ENCODE measurements around the gene ABHD17A. TPM values are rescaled to one million over a fixed set of nuclear protein-coding genes. Genes with fewer than 3 reads are reported as not detected.

The ABHD17A gene
- total RNA-seq, 1 donor from 2014 or later, result 34.2 TPM

DNA sequence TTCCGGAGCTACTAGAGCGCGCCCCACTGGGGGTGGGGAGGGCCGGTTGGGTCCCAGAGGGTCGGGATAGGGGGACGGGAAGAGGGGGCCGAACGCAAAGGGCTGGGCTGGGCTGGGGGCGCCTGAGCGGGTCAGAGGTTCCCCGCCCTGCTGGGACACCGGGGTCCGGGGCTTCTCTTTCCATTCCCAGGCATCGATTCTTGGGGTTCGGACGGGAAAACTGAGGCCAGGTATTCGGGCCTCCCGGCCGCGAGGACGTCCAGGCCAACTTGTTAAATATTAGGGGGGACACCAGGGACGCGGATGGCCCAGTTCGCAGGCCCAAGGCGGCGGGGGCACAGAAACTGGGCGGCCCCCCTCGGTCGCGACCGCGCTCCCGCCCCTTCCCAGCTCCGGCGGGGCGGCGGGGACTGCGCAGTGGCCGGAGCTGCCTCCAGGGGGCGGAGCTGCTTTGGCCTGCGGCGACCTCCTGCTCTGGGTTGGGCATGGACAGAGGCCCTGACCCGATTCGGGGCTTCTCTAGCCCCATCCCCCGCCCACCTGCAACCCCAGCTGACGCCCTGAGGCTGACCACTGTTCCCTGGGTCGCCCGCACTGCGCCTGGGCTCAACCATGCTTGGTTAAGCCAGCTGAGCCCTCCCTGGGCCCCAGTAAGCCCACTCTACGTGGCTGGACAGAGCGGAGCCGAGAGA is 20.7 kb downstream of the ABHD17A start:
- DNase-seq (ENCODE audit: low read depth), result no peak

- DNase-seq (ENCODE audit: low read depth), result peak; percentile 61
These were observed 21.4 kb downstream of the ABHD17A start for GRCh38 chr19:1863638-1864479.

GRCh38 chr19:1863328-1863637 is 22.0 kb downstream of the ABHD17A start, which contains the start of gene KLF16:
Gene KLF16, minus strand, starts transcription at chr19:1863579. Its CDS starts 82 bp downstream, at chr19:1863497.
- DNase-seq (ENCODE audit: low read depth), result no peak

- DNase-seq (ENCODE audit: low read depth), result no peak
These were observed 22.6 kb downstream of the ABHD17A start for GRCh38 chr19:1862424-1863327.

GRCh38 chr19:1862068-1862423 is 23.2 kb downstream of the ABHD17A start:
- DNase-seq (ENCODE audit: low read depth), result no peak

GRCh38 chr19:1861599-1862031 is 23.7 kb downstream of the ABHD17A start:
- DNase-seq (ENCODE audit: low read depth), result no peak

- DNase-seq (ENCODE audit: low read depth), result no peak
These were observed 24.3 kb downstream of the ABHD17A start for GRCh38 chr19:1860821-1861598.

DNA sequence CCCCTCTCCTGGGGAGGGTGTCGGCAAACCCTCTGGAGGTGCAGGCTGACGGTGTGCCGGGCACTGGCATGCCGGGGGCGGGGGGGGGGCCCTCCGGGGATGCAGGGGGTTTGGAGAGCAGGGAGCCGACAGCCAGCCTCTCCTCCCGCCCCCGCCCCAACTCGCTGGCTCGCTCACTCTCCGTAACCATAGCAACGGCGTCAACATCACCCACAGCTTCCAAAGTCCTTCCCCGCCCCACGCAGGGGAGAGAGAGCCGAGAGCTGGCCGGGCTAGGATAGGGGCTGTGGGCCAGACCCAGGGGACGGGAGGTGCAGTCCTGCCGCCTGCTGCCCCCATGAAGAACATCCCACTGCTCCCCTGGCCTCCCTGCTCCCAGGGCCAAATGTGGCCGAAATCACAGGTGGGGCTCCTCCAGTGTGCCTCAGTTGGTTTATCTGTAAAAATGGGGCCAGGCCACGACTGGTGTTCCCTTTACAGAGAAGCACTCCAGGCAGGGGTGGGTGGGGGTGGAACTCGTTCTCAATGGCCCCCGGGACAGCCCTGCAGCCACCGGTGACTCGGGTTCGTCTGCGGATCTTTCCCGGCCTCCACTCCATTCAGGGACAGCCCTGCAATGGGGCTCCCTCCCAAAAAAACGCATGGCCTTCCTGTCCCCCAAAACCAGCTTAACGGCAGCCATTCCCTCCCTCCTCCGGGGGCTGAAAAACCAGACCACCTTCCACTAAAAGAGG is 25.1 kb downstream of the ABHD17A start:
- peak; percentile 75 for DNase-seq (ENCODE audit: low read depth)

DNA sequence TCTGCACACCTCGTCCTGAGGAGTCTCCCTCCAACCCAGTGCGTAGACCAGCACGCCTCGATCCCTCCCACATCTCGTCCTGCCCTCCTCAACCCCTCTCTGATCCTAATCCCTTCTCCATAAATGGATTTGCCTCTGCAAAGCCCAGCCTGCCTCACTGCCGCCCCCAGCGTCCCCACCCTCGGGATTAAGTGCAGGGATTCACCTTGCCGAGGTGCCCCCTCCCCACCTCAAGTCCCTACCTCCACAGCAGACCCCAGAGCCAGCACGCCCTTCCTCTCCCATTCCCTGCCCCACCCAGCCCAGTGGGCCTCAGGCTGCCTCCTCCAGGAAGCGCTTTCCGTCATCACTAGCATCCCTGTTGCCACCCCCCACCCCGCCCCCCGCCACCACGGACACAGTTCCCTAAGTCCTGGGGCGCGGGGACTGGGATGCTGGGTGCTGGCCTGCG is 25.9 kb downstream of the ABHD17A start:
- DNase-seq (ENCODE audit: low read depth), result no peak

DNA sequence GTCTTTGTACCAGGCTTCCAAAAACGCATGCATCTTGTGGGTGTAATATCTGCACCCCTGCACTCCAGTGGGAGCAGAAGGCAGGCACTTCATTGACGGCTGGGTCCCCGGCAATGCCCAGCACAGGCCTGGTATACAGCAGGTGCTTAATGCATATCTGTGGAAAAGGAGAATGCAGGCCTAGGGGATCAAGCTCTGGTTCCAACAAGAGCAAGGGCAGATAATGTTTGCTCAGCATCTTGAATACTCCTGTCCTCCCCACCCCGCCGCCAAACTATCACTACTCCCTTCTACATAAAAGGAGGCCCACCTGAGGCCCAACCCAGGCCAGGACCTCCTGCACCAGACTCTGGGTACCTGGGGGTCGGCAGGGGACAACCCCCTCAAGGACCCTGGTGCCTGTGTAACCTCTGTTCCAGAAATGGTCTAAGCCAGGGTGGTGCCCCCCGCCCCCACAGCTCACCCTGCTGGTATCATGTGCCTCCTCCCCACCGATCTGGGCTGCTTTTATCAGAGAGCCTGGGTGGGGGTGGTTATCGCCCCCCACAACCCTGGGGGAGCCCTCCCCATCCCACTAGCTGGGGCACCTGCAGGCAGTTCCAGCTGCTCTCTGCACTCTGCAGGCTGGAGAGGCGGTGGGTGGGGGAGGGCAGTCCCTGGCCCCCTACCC is 26.7 kb downstream of the ABHD17A start:
- no peak for DNase-seq (ENCODE audit: low read depth)

- no peak for DNase-seq (ENCODE audit: low read depth)
These were observed 27.5 kb downstream of the ABHD17A start for GRCh38 chr19:1857648-1858326.

DNA sequence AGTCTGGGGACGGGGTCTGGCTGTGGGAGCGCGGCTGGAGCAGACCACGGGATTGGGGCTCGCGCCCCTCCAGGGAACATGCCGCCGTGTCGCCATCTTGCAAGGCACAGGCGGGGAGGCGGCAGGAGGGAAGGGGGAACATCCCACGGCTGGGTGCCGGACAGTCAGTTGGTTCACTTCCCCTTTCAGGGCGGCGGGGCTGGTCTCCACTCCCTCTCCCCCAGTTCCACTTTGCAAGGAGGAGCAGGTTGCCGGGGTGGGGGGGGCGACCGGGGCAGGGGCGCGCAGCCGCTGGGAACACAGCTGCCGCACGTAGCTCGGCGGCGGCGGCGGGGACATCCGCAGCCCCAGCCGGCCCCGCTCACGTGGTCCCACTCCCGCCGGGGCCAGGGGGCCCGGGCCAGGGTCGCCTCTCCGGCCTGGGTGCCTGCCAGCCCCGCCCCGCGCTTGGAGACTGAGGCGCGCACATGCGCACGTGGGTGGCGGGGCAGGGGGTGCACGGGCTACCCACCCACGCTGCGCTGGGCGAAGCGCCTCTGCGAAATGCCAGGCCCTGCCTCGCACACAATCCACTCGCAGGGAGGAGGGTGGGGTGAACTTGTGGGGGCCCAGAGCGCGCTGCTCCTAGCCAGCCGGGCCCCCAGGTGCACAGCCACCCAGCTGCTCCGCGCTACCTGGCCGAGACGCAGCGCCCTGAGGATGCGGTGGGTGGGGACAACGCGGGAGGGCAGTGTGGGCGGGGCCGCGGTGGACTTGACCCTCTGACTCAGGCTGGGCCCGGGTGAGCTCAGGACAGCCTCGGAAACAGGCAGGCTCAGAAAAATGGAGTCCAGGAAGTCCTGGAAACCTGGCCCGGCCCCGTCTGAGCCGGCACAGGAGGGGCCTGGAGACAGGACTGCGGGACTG is 28.3 kb downstream of the ABHD17A start:
- peak; percentile 77 for DNase-seq (ENCODE audit: low read depth)

DNA sequence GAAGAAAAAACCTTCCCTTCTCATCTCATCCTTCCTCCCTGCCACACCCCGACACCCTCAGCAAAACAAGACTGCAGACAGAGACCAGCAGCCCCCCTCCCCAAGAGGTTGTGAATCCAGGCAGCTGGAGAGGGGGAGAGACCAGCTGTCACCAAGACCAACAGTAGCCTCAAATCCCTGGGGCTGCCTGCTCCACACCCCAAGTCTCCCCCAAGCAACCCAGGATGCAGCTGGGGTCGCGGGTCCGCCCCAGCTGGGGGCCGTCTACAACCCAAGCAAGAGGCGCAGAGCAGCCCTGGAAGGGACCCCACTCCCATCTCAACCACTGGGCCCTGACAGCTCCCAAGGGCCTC is 29.0 kb downstream of the ABHD17A start:
- DNase-seq (ENCODE audit: low read depth), result no peak

- no peak for DNase-seq (ENCODE audit: low read depth)
These were observed 29.5 kb downstream of the ABHD17A start for GRCh38 chr19:1855828-1856255.

- no peak for DNase-seq (ENCODE audit: low read depth)
These were observed 30.1 kb downstream of the ABHD17A start for GRCh38 chr19:1855040-1855827.

DNA sequence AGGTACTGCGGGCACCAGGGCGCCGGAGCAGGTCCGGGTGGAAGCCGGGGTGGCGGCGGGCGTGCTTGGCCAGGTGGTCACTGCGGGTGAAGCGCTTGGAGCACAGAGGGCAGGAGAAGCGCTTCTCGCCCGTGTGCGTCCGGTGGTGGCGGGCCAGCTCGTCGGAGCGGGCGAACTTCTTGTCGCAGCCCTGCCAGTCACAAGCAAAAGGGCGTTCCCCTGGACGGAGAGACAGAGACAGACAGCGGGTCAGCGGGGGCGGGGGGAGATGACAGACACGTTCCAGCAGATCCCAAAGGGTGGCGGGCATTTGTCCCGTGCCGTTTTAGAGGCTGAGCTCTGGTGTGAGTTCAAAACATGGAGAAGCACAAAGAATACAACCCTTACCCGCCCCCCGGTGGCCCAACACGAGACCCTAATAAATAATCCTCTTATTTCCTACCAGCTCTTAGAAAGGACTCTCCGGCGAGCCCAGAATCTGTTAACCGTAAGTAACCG is 30.7 kb downstream of the ABHD17A start:
- no peak for DNase-seq (ENCODE audit: low read depth)

- no peak for DNase-seq (ENCODE audit: low read depth)
These were observed 31.2 kb downstream of the ABHD17A start for GRCh38 chr19:1854039-1854541.

Measured in renal cortical epithelial cell (primary cell).